Fibroblast of skin of left quadriceps (primary cell): Measurements from ENCODE around the gene MKKS.

Experiments
- DNase-seq, 2 experiments: peaks; one replicate each; pipeline ENCODE4 v3.0.0-alpha.2; 2013; ENCODE audit warnings: low read depth in 2 of 2

The MKKS gene

DNA sequence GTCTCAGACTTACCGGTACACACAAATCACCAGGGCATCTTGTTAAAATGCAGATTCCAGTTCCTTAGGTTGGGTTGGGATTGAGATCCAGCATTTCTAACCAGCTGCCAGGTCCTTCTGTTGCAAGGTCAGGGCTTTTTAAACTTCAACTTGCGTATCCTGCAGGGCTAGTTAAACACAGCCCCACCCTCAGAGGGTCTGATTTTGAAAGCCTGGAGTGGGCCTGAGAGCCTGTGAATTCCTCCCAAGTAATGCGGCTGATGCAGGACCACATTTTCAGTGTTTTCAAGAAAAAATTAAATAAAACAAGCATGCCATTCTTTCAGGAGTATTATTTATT lies 65.3 kb downstream of the MKKS start:
- DNase-seq: no peak

DNA sequence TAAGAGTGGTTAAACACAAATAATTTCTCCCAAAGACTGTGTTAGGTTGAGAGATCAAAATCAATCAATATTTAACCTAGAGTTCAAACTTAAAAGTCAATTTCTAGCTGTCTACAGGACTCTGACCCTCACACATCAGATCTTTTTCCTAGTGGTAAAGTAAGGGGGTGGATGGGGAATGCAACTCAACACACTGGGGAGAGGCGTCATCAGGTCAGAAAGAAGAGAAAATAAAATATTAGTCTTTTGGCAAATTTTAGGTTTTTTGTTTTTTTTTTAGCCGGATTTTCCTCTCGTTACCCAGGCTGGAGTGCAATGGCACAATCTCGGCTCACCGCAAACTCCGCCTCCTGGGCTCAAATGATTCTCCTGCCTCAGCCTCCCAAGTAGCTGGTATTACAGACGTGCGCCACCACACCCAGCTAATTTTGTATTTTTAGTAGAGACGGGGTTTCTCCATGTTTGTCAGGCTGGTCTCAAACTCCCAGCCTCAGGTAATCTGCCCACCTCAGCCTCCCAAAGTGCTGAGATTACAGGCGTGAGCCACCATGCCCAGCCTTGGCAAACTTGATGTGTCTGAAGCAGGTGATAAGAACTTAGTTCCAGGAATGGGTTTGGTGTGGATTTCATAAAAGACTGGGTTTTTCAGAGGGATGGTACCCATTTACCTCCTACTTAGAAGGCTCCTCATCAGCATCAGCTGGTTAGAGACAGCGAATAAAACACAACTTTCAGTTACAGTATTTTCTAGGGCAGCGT lies 65.9 kb downstream of the MKKS start:
- no peak for DNase-seq

DNA sequence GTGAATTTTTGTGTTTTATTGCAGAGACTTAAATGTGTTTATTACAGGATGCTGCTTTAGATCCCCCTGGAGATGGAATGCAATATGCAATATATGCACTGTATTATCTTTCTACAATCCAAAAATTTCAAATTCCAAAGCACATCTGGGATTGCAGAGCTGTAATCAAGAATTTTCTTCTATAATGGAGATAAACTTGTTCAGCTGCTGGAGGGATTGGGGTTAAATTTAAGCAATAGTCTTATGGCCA lies 66.4 kb downstream of the MKKS start:
- DNase-seq: no peak

DNA sequence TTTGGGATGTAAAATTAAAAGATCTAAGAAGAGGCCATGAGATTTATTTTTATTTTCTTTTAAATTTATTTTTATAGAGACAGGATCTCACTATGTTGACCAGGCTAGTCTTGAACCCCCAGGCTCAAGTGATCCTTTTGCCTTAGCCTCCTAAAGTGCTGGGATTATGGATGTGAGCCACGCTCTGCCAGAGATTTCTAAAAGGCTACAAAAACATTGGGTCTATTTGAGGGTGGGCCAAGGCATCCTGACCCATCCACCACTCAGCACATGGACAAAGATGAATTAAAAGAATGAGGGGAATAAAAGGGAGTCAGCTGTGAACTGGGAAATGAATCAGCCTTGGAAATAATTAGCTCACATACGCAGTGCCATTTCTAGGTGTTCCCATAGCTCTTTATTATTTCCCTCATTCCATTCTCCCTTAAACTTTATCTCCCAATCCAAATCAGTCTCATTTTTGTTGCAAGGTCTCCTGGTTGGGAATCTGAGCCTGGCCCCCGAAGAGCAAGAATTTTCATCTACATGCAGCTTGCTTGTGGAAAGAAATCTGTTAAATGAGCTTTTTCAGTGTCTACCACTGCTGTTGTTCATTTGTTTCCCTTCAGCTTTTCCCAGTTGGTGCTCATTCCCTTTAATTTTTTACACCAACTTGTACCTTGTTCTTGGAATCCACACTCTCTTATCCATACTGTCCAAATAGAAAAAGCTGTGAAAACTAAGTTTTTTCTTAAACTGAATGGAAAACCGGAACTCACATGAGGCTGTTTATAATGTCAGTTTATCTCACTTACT lies 66.9 kb downstream of the MKKS start:
- DNase-seq: no peak

DNA sequence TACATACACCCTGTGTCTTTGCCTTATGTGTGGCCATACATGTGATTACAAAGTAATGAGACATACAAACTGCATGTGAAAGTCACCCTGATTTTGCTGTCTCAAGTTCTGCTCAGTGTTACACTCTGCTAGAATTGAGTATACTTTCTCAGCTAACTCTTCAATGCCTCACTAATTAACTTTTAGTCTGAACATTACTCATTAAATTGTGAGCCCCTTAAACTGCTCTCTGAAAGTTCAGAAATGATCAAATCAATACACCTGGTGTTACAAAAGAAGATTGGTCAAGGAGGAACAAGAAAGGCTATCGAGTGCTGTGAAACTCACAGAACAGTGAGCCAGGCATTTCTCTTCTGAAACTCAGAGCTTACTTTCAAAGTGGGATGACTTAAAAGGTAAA lies 71.3 kb downstream of the MKKS start:
- no peak for DNase-seq

DNA sequence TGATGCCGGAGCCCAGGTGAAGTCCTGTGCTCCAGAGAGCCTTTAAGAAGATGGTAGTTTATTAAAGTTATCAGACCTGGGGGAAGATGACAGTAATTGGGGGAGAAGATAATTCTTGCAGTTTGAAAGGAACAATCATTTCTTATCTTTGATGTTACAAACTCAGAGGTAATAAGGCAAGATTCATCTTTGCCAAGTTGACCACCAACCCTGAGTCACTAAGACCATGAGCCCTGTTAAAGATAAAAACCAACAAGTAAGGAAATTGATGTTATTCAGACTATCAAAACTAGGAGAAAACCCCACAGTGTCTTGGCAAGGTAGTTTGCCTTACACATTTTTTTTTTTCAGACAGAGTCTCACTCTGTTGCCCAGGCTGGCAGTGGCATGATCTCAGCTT lies 73.1 kb downstream of the MKKS start:
- DNase-seq: no peak

DNA sequence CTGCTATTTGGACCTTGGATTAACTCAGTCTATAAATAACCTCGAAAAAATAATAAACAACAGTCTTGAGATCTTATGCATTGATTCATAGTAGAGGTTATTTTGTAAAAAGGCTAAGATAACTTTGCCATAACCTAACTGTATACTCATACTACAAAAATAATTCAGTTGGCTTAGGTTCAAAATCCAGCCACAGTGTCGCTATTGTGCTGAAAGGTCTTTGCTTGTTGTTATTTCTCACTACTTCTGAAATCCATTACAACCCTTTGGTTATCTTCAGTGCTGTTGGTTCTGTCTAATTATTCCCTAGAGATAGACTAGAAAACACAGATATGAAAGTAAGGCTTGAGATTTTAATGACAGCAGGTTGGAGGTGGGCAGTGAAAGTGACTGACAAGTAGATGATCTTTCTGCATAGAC lies 74.4 kb downstream of the MKKS start:
- DNase-seq: no peak

DNA sequence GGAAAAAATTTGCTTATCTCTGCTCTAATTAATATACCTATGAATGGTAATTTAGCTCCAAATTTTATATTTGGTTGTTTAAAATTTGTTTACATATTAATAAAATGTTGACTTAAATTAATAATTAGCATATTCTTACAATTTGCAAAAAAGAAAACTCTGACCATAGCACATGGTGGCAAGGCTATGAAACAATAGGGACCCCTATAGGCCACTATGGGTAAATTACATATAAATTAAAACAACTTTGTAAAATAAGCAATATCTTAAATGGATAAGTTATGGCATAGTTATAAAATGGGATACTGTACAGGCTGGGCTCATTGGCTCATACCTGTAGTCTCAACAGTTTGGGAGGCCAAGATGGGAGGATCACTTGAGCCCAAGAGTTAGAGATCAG lies 76.0 kb downstream of the MKKS start:
- no peak for DNase-seq

DNA sequence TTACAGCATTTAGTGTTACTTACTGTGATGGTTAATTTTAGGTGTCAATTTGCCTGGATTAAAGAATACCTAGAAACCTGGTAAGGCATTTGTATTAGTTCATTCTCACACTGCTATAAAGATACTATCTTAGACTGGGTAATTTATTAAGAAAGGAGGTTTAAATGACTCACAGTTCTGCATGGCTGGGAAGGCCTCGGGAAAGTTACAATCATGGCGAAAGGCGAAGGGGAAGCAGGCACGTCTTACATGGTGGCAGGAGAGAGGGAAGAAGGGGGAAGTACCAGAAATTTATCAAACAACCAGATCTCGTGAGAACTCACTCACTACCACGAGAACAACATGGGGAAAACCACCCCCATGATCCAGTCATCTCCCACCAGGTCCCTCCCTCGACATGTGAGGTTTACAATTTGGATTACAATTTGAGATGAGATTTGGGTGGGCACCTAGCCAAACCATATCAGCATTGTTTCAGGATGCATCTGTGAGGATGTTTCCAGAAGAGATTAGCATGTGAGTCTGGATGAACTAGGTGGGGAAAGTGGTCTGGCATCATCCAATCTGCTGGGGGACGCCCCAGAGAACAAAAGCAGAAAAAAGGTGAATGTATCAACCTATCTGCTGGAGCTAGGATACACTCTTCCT lies 76.8 kb downstream of the MKKS start:
- no peak for DNase-seq

DNA sequence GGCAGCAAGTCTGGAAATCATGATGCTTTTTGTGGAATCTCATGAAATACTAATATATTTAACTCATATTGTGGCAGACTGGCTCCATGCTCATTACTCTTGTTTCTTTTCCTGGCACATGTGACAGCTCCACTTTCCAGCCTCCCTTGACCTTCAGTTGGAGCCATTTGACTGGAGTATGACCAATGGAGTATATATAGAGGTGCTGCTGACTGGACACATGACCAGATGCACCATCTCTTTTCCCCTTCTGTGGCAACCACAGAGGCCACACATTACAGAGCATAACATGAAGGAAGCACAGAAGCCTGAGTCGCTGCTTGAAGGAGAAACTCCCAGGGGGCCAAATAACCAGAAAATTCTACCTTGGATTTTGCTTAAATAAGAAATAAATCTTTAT lies 77.4 kb downstream of the MKKS start:
- no peak for DNase-seq

DNA sequence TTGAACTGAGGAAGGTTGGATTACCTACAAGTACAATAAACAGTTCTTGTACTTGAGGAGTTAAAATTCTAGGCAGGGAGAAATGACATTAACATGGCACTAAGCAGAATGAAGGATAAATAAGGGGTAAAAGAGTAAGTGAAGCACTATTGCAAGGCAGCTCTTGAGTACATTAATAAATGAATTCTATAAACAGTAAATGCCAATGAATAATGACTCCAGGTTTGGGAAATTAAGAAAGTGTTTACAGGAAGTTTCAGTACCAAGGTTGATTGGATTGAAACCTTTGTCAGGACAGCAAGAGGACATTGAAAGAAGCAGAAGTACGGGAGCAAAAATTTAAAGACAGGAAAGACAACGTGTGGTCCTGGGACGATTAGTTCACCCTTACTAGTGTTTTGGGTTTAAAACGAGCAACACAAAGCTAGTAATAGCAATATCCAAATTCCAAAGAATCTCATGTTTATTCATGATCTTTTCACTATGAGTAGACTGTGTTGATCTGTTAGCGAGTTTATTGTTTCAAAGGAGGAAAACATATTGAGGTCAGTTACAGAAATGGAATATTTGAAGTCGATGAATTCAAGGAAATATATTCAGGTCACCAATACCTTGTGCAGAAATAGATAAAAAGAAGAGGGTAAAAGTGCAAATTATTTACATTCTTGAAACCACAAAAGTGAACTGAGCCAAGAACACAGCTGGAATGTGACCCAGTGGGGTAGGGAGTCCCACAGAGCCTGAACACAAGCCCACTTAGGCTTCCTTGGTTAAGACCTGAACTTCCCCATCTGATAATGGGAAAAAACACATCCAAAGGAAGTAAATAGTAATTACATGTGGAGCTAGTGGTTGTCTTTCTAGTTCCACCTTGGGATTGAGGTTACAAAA lies 80.8 kb downstream of the MKKS start:
- no peak for DNase-seq
